Activated CD8-positive, alpha-beta memory T cell treated with anti-CD3 and anti-CD28 coated beads, Interleukin-2, amount 10 ng/mL, durations not matched to agents 7 days and 5 days (primary cell): Measurements from ENCODE around the gene IGSF21. TPM values are rescaled to one million over a fixed set of nuclear protein-coding genes. Genes with fewer than 3 reads are reported as not detected.
A peak's percentile ranks its signal among the peaks of the same experiment; 100 is the strongest.

Experiments used
- ATAC-seq: fragments of 150-1000 bp; cut with Tn5 transposase; one replicate; pipeline ENCODE4 v1.10.0; 2021; ENCODE audit warnings: moderate library complexity
- CTCF ChIA-PET: fragments of 350-600 bp; sonication (Branson Sonifier 250); formaldehyde crosslinking; loops from one replicate; lab custom pipeline; 2021; ENCODE audit warnings: antibody characterized with exemption; lab: Charles Lee
- DNase-seq: peaks from one replicate; pipeline ENCODE4 v3.0.0-alpha.2; 2020
- H3K27ac Mint-ChIP-seq: one replicate; pipeline ENCODE4 v1.8.0; 2021; ENCODE audit warnings: mild to moderate bottlenecking, mixed read lengths
- H3K27me3 Mint-ChIP-seq: one replicate; pipeline ENCODE4 v1.8.0; 2021; ENCODE audit warnings: mixed read lengths
- H3K36me3 Mint-ChIP-seq: one replicate; pipeline ENCODE4 v1.8.0; 2021; ENCODE audit warnings: mild to moderate bottlenecking, mixed read lengths
- H3K4me1 Mint-ChIP-seq: one replicate; pipeline ENCODE4 v1.8.0; 2021; ENCODE audit warnings: mixed read lengths
- H3K4me3 Mint-ChIP-seq: one replicate; pipeline ENCODE4 v1.8.0; 2021; ENCODE audit warnings: mild to moderate bottlenecking, moderate library complexity, mixed read lengths
- H3K9me3 Mint-ChIP-seq: one replicate; pipeline ENCODE4 v1.8.0; 2022; ENCODE audit warnings: low read depth, mixed read lengths
- total RNA-seq, 2 experiments: library from RNA; stranded (reverse); gene quantifications; one replicate each; pipeline ENCODE4 v1.2.3, GENCODE V29; 2021

Gene IGSF21
- total RNA-seq, 2 experiments from 2014 or later: not detected

GRCh38 chr1:18245647-18246046 is 138.0 kb downstream of the IGSF21 start:
- Mint-ChIP-seq H3K27ac (no peak overlapping the region), H3K27me3 (no peaks in the 10 kb centered on the region), H3K4me3 (no peak overlapping the region), H3K9me3 (no peaks in the 10 kb centered on the region), H3K36me3 (no peaks in the 10 kb centered on the region), H3K4me1 (no peaks in the 10 kb centered on the region)
- ATAC-seq: no peak
- no peak for DNase-seq
- CTCF ChIA-PET: no interaction called here

DNA sequence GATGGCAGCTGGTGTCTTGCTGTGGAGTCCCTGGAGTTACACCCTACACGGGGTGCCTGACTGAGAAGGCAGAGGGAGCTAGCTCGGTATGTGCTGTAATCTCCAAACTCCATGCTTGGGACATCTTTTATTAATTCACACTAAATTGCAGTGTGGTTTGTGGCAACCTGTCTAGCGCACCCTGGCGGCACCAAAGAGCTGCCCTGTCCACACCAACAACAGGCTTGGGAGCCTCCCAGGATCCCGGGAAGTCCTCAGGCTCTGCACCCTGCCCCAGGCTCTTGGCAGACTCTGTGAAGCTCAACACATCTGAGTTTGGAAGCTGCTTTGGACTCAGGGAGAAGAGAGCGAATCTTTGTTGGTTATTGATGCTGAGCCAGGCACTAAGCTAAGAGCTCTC is 138.9 kb downstream of the IGSF21 start:
- peaks cover 2% of the 10 kb centered on the region for H3K9me3 Mint-ChIP-seq
- H3K36me3 Mint-ChIP-seq: no peaks in the 10 kb centered on the region
- ATAC-seq (no peak), DNase-seq (no peak)
- H3K27ac Mint-ChIP-seq: no peak overlapping the region
- no peak overlapping the region for H3K4me3 Mint-ChIP-seq
- H3K4me1 Mint-ChIP-seq: no peaks in the 10 kb centered on the region
- CTCF ChIA-PET: no interaction called here
- H3K27me3 Mint-ChIP-seq: no peaks in the 10 kb centered on the region

DNA sequence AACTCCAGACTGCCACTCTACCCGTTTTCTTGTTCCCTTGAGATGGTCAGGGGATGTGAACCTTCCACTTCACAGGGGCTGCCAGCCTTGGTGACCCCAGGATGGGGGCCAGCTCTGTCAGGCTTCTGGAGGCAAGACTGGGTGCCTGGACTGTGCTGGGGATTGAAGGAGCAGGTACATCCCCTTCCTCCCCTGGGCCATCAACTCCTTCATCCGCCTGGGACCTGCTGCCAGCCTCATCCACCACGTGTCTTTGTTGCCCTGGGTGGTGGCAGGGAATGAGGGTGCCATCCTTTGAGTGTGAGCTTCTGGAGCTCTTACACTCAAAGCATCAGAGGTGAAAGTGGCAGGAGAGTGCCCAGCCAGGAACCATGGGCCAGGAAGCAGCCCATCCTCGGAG is 139.6 kb downstream of the IGSF21 start:
- peaks cover 2% of the 10 kb centered on the region for H3K9me3 Mint-ChIP-seq
- no peak for DNase-seq
- CTCF ChIA-PET: no interaction called here
- H3K27ac Mint-ChIP-seq: no peak overlapping the region
- H3K4me3 Mint-ChIP-seq: no peak overlapping the region
- H3K27me3 Mint-ChIP-seq: no peaks in the 10 kb centered on the region
- ATAC-seq: no peak
- H3K4me1 Mint-ChIP-seq: no peaks in the 10 kb centered on the region
- no peaks in the 10 kb centered on the region for H3K36me3 Mint-ChIP-seq

DNA sequence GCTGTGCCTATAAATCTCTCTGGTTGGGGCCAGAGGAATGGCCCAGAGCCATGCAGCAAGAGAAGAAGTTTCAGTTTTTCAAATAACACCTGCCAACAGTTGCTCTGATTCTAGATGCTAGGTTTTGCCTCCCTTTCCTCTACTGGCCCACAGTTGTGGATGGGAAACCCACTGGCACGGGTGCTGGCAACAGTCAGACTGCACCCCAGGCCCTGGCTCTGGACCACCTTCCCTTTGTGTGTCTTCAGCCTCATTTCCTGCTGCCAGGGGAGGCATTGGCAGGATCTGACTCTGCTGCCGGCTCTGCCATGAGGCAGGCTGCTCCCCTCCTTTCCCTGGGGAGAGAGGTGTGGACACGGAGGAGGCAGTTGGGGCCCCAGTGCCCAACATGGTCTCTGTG is 142.0 kb downstream of the IGSF21 start:
- no peak overlapping the region for H3K27ac Mint-ChIP-seq
- H3K9me3 Mint-ChIP-seq: peaks cover 2% of the 10 kb centered on the region
- H3K4me3 Mint-ChIP-seq: no peak overlapping the region
- ATAC-seq (no peak), DNase-seq (no peak)
- CTCF ChIA-PET: no interaction called here
- H3K4me1 Mint-ChIP-seq: no peaks in the 10 kb centered on the region
- no peaks in the 10 kb centered on the region for H3K36me3 Mint-ChIP-seq
- no peaks in the 10 kb centered on the region for H3K27me3 Mint-ChIP-seq

DNA sequence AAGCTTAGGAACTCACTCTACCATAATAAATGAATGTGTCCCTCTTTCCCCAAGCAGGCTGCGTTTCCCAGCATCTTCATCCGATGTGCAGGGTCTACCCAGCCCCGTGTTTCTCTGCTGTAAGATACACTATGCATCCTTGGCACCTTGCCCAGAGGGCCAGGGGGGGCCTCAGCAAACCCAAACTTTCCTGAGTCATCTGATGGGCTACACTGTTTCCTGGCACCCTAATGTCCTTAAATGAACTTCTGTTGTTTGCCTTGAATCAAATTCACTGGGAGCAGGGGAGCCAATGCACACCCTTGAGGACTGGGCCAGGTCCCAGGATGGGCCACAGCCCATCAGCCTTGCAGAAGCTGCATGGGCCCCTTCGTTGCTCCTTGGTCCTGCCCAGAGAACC is 145.5 kb downstream of the IGSF21 start:
- no peaks in the 10 kb centered on the region for H3K4me1 Mint-ChIP-seq
- DNase-seq: no peak
- no peak for ATAC-seq
- CTCF ChIA-PET: interaction anchor here (0.7 kb wide), 1 partner anchor 18 kb away, joined by 3 read pairs; no protein-coding TSS in a partner anchor
- H3K27me3 Mint-ChIP-seq: no peaks in the 10 kb centered on the region
- H3K4me3 Mint-ChIP-seq: no peak overlapping the region
- H3K9me3 Mint-ChIP-seq: peaks cover 2% of the 10 kb centered on the region
- H3K27ac Mint-ChIP-seq: no peak overlapping the region
- H3K36me3 Mint-ChIP-seq: no peaks in the 10 kb centered on the region

DNA sequence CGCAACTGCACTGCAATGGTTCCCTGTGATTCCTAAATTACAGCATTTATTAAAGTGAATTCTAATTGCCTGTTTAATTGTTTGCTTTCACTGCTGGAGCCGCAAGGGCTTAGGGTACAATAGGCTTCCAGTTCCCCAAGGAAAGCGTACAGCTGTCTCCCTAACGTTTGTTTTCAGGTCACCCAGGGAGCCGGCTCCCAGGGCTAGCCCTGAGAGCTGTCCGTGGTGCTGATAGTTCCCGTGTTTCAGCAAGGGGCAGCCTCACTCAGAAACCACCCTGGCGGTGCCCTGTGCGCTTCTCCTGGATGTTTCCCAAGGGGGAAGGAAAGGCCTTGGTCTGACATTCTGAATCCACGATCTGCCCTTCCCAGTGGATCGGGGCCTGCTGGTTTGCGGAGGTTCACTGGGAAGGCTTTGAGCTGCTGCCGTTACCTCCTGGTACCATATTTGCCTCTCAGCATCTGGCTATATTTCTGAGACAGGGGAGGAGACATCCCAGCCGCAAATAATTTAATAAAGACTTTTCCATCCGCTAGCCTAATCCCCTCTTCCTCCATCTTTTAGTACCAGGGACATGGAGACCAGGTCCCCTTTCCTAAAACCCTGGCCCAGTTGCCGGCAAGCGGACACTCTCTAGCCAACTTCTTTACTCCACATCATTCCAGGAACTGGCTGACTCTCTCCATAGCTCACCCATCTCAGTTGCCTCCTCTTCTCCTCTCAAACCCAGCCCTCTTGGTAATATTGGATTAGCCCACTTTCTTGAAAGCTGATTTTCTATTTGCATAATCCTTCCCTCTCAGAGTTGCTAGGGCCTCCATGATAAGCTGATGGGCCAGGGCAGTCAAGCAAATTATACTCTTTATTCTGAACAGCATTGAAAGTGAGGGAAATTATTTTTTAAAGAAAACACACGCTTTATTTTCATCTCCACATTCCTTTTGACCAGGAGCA is 149.0 kb downstream of the IGSF21 start:
- no peak overlapping the region for H3K27ac Mint-ChIP-seq
- H3K36me3 Mint-ChIP-seq: no peaks in the 10 kb centered on the region
- CTCF ChIA-PET: no interaction called here
- H3K9me3 Mint-ChIP-seq: peaks cover under 1% of the 10 kb centered on the region
- DNase-seq: peak; percentile 41
- no peak overlapping the region for H3K4me3 Mint-ChIP-seq
- H3K27me3 Mint-ChIP-seq: no peaks in the 10 kb centered on the region
- no peak for ATAC-seq
- H3K4me1 Mint-ChIP-seq: no peaks in the 10 kb centered on the region

DNA sequence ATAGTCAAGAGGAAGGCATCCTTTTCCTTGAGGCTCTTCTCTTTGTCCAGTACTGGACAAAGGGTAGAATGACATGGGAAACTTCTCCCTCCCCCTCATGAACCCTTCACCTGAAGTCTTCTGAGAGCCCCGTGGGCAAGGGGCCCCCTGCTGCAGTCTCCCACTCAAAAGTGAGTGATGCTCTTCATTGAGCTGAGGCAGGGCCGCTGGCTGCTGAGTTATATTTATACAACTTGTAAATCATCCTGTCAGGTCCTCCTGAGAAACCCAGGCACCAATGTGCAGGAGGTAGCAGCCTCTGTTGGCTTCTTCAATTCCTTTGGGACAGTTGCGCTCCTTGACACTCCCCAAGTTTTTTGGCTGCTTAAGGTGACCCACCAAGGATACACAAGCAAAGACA is 150.2 kb downstream of the IGSF21 start:
- ATAC-seq (no peak), DNase-seq (no peak)
- no peaks in the 10 kb centered on the region for H3K27me3 Mint-ChIP-seq
- no peaks in the 10 kb centered on the region for H3K4me1 Mint-ChIP-seq
- H3K9me3 Mint-ChIP-seq: no peaks in the 10 kb centered on the region
- H3K36me3 Mint-ChIP-seq: no peaks in the 10 kb centered on the region
- H3K27ac Mint-ChIP-seq: no peak overlapping the region
- CTCF ChIA-PET: no interaction called here
- no peak overlapping the region for H3K4me3 Mint-ChIP-seq

DNA sequence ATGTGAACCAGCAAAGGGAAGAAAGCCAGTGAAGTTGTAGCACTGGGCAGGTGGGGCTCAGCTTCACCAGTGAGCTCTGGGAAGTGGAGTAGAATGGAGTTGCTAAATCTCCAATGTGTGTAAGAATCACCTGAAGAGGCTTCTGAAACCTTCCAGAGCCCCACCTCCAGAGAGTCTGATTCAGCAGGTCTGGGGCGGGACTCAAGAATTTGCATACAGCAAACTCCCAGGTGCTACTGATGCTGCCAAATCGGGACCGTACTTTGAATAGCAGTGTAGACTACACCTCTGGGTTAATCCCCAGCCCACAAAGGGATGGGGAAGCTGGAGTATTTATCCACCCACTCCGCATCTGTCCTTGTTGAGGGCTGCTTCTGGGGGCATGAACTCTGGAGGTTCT is 154.3 kb downstream of the IGSF21 start:
- no peaks in the 10 kb centered on the region for H3K27me3 Mint-ChIP-seq
- no peaks in the 10 kb centered on the region for H3K36me3 Mint-ChIP-seq
- CTCF ChIA-PET: no interaction called here
- H3K9me3 Mint-ChIP-seq: no peaks in the 10 kb centered on the region
- H3K4me1 Mint-ChIP-seq: no peaks in the 10 kb centered on the region
- H3K27ac Mint-ChIP-seq: no peak overlapping the region
- no peak overlapping the region for H3K4me3 Mint-ChIP-seq
- DNase-seq (no peak), ATAC-seq (no peak)

DNA sequence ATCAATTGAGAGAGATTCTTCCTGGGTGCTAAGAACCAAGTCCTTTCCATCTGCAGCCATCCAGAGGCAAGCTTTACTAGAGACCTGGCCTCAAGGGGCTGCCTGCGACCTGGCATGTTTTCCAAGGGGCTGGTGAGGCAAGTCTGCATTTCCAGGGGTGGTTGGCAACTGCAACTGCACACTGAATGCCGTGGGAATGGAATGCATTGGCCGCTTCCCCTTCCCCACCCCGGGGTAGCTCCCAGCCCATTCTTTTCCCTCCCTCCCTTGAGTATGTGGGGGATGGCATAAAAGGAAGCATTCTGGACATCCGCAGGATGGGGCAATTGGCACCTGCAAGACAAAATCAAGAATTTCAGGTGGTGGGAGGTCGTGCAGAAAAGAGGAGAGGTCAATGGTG is 155.1 kb downstream of the IGSF21 start:
- DNase-seq (no peak), ATAC-seq (no peak)
- H3K27me3 Mint-ChIP-seq: no peaks in the 10 kb centered on the region
- H3K27ac Mint-ChIP-seq: no peak overlapping the region
- CTCF ChIA-PET: no interaction called here
- H3K9me3 Mint-ChIP-seq: no peaks in the 10 kb centered on the region
- H3K4me1 Mint-ChIP-seq: no peaks in the 10 kb centered on the region
- no peaks in the 10 kb centered on the region for H3K36me3 Mint-ChIP-seq
- H3K4me3 Mint-ChIP-seq: no peak overlapping the region

GRCh38 chr1:18263547-18264120 is 156.0 kb downstream of the IGSF21 start:
- H3K27me3 Mint-ChIP-seq: no peaks in the 10 kb centered on the region
- H3K9me3 Mint-ChIP-seq: no peaks in the 10 kb centered on the region
- CTCF ChIA-PET: no interaction called here
- H3K27ac Mint-ChIP-seq: no peak overlapping the region
- ATAC-seq: no peak
- no peak for DNase-seq
- no peak overlapping the region for H3K4me3 Mint-ChIP-seq
- H3K36me3 Mint-ChIP-seq: no peaks in the 10 kb centered on the region
- no peaks in the 10 kb centered on the region for H3K4me1 Mint-ChIP-seq

GRCh38 chr1:18264450-18265039 is 156.9 kb downstream of the IGSF21 start:
- Mint-ChIP-seq H3K36me3 (no peaks in the 10 kb centered on the region), H3K4me3 (no peak overlapping the region), H3K27ac (no peak overlapping the region), H3K9me3 (no peaks in the 10 kb centered on the region), H3K4me1 (no peaks in the 10 kb centered on the region), H3K27me3 (no peaks in the 10 kb centered on the region)
- DNase-seq (no peak), ATAC-seq (no peak)
- CTCF ChIA-PET: no interaction called here

- Mint-ChIP-seq H3K4me1 (no peaks in the 10 kb centered on the region), H3K9me3 (no peaks in the 10 kb centered on the region), H3K4me3 (no peak overlapping the region), H3K27ac (no peak overlapping the region), H3K36me3 (no peaks in the 10 kb centered on the region), H3K27me3 (no peaks in the 10 kb centered on the region)
- ATAC-seq (no peak), DNase-seq (no peak)
- CTCF ChIA-PET: no interaction called here
These were observed 158.0 kb downstream of the IGSF21 start for GRCh38 chr1:18265641-18266040.

GRCh38 chr1:18266391-18266790 is 158.8 kb downstream of the IGSF21 start:
- ATAC-seq: no peak
- no peaks in the 10 kb centered on the region for H3K4me1 Mint-ChIP-seq

DNA sequence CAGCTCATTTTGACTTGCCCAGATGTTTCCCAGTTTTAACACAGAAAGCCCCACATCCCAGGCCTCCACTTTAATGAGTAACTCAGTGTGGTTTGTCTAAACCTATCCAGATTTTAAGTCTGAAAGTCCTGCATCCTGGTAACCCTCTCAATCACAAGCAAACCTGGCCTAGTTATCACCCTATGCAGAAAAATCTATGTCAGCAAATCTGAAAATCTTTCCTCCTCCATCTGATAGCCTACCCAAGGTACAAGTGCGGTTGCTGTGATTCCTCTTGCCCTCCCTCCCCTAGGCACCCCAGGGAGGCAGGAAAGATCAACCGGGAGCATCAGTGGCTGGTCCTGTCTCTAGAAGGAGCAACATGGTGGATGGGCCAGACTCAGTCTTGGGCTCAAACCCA is 163.7 kb downstream of the IGSF21 start:
- DNase-seq: no peak
- Mint-ChIP-seq H3K27ac (no peak overlapping the region), H3K9me3 (no peaks in the 10 kb centered on the region), H3K4me1 (no peaks in the 10 kb centered on the region), H3K27me3 (no peaks in the 10 kb centered on the region), H3K36me3 (no peaks in the 10 kb centered on the region), H3K4me3 (no peak overlapping the region)
- CTCF ChIA-PET: no interaction called here
- ATAC-seq: no peak

More at GRCh38 chr1:18266391-18266790, 158.8 kb downstream of the IGSF21 start:
- DNase-seq: no peak
- Mint-ChIP-seq H3K27ac (no peak overlapping the region), H3K4me3 (no peak overlapping the region), H3K36me3 (no peaks in the 10 kb centered on the region), H3K9me3 (no peaks in the 10 kb centered on the region), H3K27me3 (no peaks in the 10 kb centered on the region)
- CTCF ChIA-PET: no interaction called here
